HG03460 (cell line): ENCODE data around the gene ZFP91.

Experiments
- ATAC-seq: cut with Tn5 transposase; IDR thresholded peaks from one replicate; pipeline ENCODE4 v1.9.1; 2021; ENCODE audit not compliant: unreplicated experiment

Gene ZFP91

DNA sequence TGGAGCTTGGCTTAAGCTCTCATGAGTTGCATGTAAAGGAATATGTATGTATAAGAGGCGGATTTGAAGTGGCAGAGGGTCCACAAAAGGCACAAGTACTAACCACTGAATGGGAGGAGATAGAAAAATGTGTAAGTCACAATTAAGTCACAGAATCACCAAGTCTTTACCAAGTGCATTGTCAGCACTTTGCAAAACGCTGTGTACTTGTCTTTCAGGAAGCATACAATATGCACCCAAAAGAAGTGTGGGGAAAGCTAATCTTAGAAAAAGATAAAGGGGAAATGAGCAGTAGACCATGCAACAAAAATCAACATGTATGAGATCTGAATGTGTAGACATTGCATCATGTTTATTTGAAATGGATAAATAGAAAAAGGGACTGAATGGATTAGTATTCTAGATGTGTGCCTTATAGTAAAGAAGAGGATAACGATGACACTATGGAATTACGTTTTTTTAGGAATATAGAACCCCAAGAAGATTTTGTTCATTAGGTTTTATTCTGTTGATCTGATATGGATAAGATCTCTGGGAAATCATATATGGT, 48.1 kb downstream of the ZFP91 start:
- no peak for ATAC-seq

DNA sequence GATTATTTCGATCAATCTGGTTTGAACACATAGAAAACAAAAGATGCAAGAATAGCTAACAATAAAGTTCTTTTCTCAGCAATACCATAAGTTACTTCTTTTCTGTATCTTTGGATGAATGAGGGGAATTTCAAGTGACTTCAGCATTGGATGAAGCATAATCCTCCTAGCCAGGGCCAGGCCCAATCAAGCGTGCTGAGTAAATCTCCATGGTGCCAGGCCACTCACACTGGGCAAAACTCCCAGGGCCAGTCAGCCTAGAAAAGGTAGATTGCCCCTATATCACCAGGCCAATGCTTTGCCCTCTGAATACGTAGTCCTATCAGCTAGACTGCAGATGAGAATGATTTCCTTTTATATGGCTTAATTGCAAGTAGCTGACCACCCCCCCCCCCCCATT, 49.6 kb downstream of the ZFP91 start:
- no peak for ATAC-seq

DNA sequence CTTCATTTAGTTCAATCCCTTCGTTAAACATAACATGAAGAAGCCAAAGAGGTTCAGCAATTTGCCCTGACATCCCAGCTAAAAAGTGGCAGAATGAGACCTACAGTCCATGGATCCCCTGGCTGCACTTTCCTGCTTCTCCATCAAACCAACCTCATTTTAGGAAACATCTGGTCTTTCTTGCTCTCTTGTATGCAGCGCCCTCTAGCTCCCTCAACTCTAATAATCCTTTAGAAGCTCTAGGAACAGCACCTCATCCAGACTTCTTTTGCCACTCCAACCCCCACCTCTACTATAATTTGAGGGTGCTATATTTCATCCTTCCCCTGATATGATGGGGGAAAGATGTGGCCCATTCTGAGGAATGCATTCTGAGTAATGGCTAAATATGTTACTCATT, 51.0 kb downstream of the ZFP91 start:
- peak; percentile 49 for ATAC-seq

DNA sequence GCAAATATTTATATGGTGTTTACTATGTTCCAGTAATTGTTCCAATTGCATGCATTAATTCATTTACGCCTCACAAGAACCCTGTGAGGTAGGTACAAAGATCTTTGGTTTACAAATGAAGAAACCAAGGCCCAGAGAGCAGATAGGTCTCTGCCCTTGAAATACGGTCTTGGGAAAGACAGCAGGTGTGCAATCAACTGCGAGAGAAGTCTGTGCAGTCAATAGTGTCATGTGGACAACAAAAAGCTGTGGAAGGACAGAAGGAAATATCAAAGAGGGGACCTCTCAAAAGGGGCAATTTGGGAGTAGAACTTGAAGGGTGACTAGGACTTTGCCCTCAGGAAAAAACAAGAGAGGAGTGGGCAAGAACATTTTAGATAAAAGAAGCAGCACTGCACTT, 52.5 kb downstream of the ZFP91 start:
- ATAC-seq: no peak

DNA sequence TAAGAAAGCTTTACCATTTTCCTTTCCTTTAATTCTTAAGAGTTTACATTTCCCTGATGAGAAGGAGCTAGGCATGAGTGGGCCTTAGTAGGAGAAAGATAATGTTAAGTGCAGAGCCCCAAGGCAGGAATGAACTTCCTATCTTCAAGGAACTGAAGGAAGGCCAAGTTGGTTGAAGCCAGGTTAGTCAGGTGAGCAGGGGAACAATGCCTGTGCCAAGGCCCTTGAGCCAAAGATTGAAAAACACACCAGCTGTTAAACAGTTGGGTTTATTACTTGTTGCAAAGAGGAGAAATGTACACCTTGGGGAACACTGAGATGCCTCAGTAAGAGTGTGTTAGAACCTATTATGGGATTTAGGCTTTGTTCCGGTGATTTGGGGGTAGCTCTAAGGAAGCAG, 53.6 kb downstream of the ZFP91 start:
- ATAC-seq: no peak

DNA sequence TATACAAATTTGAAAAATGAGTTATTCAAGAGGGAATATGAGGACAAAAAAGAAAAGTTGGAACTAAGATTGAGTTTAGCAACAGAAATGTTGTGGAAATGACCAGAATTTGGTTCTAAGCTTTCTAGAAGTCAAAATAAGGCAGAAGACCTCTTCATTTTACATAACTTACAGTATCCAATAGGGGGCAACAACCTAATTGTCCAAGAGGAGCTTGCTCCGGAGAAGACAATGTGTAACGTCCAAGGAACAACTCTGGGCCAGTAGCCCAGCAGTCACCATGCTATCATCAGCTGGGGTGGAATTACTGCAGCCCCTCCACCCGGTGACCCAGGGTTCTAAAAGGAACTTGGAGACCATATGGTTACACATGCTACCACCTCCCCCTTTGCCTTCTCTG, 57.7 kb downstream of the ZFP91 start:
- no peak for ATAC-seq

DNA sequence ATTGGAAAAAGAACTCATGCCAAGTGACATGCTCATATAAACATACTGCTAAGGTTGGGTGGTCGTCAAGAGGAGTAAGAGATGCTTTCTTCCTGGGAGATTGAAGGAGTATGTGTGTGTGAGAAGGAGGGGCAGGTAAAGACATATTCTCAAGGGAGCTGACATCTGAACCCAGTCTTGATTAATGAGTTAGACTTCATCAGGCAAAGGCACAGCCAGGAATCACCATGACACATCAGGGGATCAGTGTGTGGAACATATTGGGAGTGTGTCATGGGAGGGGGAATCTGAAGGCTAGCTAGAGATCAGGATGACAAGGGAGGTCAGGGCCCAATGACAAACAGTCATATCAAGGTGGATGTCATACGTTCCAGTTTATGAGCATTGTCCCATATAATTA, 58.5 kb downstream of the ZFP91 start:
- no peak for ATAC-seq

DNA sequence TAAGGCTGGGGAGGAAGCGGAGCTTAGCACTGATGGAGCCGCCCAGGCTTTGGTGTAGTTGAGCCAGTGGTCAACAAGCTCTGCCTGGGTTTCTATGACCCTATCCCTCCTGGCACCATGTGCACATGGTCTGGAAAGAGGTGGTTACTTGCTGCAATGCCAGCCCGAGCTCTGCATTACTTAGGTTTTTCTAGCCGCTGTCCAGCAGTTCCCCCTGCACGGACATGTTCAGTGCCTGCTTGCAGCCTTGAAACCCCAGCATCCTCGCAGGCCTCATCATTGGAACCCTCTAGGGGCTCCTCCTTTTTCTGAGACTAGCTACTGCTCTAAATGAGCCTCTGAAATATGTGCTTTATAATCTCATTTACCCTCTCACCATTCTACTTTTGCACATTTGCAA, 60.2 kb downstream of the ZFP91 start:
- no peak for ATAC-seq

DNA sequence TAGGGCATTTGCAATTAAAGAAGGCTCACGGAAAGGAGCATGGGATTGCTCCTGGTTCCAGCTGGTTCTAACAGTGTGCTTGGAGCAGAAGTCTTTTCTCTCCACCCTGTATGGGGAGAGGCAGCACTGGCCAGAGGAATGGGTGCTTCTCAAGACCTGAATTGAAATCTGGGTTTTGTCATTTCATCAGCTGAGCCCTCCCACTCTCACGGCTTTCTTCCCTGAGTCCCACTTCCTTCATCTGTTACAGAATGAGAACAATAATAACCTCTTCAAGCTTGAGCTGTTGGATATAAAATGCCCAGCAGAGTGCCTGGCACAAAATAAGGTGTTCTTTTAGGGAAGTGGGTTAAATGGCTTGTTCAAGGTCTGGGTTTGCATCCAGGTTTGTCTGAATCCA, 60.8 kb downstream of the ZFP91 start:
- ATAC-seq: no peak

DNA sequence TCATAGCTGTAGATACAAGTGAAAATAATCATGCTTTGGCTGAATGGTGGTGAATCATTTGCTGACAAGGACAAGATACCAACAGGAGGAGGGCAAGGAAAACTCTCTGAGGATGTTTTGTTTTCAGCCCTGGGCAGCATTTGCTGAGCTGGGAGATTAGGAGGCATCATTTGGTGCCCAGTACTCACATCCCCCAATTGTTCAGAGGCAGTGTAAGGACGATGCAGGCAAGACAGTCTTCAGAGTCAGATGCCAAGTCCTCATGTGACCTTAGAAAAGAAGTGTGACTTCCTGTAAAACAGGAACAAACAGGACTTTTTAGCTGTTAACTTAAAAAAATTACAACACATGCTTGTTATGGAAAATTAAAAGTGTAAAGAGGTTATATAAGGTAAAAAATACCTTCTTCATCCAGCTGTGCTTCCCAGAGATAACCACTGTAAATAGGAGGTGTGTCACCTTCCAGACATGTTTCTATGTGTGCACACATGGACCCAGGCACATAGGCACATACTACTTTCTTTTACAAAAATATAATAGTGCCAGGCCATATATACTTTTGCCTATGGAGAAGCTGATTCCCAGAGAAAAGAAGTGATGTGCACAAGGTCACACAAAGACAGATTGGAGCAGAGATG, 61.6 kb downstream of the ZFP91 start:
- no peak for ATAC-seq

DNA sequence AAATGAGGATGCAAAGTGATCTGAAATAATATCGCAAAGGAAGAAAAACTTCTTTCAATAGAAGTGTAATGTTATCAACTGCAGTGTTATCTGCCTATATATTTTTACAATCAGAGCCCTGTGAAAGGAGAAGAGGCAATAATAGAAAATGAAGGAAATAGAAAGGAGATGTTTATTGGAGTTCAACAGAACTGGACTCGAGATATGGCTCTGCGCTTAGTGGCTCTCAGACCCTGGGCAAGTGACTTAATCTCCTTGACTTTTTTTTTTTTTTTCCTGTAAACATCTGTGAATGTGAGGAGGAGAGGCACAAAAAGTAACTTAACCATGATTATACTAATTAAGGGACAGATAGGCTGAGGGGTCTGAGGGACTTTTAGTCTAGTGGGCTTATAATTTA, 62.5 kb downstream of the ZFP91 start:
- ATAC-seq: no peak

DNA sequence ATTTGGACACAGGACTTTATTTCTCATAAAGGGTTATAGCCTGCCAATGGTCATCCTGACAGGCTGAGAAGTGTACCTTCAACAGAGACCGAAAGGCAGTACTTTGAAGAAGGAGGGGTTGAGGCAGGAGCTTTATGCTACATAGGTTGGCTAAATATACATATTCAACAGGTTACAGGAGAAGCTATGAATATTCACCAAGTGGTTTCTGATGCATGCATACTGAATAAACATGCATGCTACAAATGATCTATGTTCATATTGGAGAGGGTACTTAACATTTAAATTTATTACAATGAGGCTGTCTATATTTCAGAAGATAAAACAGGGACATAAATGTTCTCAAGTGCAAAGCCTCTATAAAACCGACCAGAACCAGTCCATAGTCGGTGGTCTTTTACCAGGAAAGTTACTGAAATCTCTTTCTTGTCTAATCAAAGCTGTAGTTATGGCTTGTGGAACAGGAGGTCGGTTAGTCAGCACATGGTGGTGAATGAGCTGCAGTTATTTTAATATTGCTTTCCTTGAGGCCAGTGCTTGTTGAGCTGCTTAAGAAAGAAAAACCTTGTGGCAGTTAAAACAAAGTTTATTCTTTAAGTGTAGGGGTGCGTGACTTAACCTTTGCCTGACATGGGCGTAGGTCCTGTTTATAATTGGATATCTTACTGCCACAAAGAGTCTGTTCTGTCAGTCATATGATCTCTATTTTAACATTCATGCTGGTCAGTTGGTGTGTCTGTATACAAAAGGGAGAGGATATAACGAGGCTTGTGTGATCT, 63.1 kb downstream of the ZFP91 start:
- no peak for ATAC-seq

DNA sequence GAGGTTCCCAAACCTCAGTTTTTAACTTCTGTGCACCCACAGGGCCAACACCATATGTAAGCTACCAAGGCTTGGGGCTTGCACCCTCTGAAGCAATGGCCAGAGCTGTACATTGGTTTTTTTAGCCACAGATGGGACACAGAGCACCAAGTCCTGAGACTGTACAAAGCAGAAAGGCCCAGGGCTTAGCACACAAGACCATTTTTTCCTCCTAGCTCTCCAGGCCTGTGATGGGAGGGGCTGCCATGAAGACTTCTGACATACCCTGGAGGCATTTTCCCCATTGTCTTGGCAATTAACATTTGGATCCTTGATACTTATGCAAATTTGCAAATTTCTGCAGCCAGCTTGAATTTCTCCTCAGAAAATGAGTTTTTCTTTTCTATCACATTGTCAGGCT, 67.0 kb downstream of the ZFP91 start:
- ATAC-seq: no peak

DNA sequence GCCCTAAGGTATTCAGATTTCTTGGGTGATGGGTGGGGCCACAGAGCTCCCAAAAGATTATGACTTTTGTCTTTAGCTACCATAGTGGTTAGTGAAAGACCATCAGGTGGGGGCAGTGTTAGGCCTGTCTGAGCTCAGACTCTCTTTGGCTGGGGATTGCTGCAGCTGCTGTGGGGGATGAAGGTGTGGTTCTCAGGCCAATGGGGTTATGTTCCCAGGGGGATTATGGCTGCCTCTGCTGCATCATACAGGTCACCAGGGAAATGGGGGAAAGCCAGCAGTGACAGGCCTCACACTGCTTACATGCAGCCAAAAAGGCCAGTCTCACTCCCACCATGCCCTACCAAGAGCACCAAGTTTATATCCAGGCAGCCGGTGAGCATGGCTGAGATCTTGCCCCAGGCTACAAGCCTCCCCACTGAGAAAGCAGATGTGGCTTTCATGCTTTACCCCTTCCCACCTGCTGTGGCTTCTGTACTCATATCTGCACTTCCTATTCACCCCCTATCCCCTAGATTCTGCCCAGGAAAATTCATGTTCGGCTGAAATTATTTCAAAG, 68.4 kb downstream of the ZFP91 start:
- ATAC-seq: peak; percentile 89

DNA sequence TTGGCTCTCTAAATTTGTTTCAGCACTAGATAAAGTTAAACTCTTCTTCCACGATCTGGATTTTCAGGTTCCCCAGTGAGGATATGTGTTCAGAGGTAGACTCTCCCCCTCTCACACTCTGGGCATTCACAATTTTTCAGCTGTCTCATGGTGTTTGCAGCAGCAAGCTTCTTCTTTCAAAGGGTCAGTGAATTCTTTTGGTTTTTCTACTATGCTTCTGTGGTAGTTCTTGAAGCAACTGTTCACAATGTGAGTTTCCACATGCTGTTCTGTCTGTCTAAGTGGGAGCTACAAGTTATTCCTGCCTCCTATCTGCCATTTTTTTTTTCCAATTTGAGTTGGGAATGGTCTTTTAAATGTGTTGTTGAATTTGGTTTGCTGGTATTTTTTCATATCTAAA, 69.0 kb downstream of the ZFP91 start:
- no peak for ATAC-seq

DNA sequence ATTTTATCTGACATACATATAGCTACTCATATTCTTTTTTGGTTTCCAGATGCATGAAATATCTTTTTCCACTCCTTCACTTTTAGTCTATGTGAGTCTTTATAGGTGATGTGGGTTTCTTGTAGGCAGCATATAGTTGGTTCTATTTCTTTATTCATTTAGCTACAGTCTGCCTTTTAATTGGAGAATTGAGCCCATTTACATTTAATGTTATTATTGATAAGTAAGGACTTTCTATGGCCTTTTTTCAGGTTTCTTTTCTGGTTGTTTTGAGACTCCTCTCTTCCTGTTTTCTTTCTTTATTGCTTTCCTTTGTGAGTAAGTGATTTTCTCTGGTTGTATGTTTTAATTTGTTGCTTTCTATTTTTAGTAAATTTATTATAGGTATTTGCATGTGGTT, 70.8 kb downstream of the ZFP91 start:
- ATAC-seq: no peak

DNA sequence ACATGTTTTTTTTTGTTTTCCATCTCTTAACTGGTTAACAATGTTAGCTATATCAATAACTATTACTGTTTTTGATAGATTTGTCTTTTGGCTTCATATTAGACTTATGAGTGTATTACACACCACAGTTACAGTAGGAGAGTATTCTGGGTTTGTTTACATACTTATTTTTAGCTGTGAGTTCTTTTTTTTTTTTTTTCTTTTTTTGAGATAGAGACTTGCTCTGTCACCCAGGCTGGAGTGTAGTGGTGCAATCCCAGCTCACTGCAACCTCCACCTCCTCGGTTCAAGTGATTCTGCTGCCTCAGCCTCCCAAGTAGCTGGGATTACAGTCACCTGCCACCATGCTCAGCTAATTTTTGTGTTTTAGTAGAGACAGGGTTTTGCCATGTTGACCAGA, 71.6 kb downstream of the ZFP91 start:
- no peak for ATAC-seq

DNA sequence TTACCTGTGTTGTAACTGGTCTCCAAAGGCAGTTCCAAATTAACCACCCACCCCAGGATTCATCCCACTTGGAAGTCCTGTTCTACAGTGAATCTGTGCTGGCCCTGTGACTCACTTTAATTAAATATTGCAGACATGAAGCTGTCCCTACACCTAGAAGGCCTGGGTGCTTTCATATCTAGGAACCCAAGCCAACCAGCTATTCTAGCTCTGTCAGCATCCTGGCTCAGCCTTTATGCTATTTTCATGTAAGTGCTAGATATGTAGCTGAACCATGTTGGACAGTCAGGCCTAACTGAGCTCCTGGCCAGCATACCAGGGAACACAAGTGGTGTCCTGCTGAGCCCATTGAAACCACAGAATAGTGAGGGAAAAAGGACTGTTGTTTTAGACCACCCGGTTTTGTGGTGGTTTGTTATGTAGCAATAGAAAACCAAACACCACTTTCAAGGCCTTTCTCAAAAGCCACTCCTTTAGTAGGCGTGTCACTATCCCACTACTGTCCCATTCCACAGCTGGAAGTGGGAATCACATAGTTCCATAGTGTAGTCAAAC, 73.9 kb downstream of the ZFP91 start:
- no peak for ATAC-seq

DNA sequence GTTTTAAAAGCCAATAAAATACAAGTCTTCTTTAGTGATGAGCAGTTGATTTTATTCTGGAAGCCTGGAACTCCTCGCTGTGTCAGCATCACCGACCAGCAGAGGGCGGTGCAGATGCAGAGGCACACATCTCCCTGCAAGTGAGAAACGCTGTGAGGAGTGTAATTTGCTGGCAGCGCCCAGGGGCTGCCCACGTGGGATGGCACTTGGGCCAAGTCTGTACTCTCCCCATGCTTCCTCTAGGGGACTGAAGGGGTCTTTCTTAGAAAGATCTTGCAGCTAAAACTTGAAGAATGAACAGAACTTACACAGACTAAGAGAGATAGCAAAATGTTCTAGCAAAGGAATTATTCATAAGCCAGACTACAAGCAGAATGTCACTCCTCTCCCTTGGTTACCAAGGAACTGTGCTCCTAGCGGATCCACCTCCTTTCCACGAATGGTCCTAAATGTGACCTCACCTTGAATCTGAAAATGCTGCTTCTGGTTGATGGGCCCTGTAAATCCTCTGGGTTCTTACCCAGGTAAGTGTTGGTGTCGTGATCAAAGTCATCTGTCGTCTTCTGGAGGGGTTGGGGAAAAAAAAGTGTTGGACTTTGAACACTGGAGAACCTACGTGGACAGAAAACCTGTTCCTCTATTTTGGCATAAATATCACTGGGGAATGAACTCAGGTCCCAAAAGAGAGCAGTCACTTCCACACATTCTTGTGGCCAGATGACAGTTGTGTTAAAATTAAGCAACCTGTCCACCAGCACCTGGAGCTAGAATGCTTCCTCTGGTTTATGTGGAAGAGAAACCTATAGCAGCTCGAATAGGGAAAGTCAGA, 75.4 kb downstream of the ZFP91 start:
- peak; percentile 81 for ATAC-seq

DNA sequence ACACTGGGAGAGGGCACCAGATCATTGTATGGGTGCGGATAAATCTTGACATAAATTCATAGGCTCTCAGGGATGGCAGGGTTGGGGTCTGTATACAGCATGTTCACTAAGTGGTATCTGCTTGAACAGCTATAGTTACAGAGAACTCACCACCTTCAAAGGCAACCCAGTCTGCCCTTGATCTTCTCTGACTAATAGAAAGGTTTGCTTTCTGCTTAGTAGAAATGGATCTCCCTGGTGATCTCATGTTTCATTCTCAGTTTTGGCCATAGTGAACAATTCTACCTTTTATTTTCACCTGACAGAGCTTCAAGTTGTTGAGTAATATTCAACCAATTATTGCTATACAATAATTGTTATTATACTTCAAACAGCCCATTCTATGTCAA, 76.0 kb downstream of the ZFP91 start:
- no peak for ATAC-seq

DNA sequence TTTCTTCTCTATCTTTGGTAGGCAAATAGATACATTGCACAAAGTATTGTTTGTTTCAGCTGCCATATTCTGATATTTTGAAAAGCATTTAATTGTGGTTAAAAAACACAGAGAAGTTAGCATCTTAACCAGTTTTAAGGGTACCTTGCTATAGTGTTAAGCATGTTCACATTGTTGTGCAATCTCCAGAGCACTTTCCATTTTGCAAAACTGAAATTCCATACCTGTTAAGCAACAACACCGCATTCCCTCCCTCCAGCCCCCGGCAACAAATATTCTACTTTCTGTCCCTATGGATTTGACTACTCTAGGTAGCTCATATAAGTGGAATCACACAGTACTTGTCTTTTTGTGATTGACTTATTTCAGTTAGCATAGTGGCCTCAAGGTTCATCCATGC, 77.5 kb downstream of the ZFP91 start:
- ATAC-seq: no peak
